Measurements from ENCODE around the gene TAB2. TPM values are rescaled to one million over a fixed set of nuclear protein-coding genes. Genes with fewer than 3 reads are reported as not detected.

Gene TAB2
- total RNA-seq, 2 donors from 2014 or later: 25.7 to 26.2 TPM

GRCh38 chr6:149289966-149290365 is 27.5 kb upstream of the TAB2 start:
- intact Hi-C loops (cut with DNase I): no loop called here
- Histone ChIP-seq H3K4me3 (no peak overlapping the region), H3K36me3 (replicated peaks in 1 of 2; ENCODE audit: insufficient read depth in 1 of 2, low read depth in 2 of 2) (no peaks in the 10 kb centered on the region), H3K27ac (no peak overlapping the region), H3K27me3 (no peaks in the 10 kb centered on the region), H3K4me1 (no peaks in the 10 kb centered on the region), H3K9me3 (no peaks in the 10 kb centered on the region)
- TF ChIP-seq POLR2A (IDR thresholded peaks at IDR 0.05) (no peak), CTCF (IDR thresholded peaks at IDR 0.05) (no peak)
- ATAC-seq: no peak
- DNase-seq: no peak
- 100% methylated on average over 1 of the region's 1 CpG for WGBS, 2 donors

- no peak overlapping the region for H3K27ac ChIP-seq
- DNase-seq (no peak), ATAC-seq (no peak)
- no peaks in the 10 kb centered on the region for H3K4me1 ChIP-seq
- TF ChIP-seq CTCF (IDR thresholded peaks at IDR 0.05): no peak
- no peak for TF ChIP-seq POLR2A (IDR thresholded peaks at IDR 0.05)
- no peak overlapping the region for H3K4me3 ChIP-seq
- WGBS, 2 donors: 97 to 100% methylated on average over 1 of the region's 1 CpG
- no peaks in the 10 kb centered on the region for H3K9me3 ChIP-seq
- no peaks in the 10 kb centered on the region for H3K36me3 ChIP-seq (replicated peaks in 1 of 2; ENCODE audit: insufficient read depth in 1 of 2, low read depth in 2 of 2)
- intact Hi-C loops (cut with DNase I): no loop called here
- no peaks in the 10 kb centered on the region for H3K27me3 ChIP-seq
These were observed 24.3 kb upstream of the TAB2 start for GRCh38 chr6:149293244-149293643.

GRCh38 chr6:149300563-149300962 is 16.9 kb upstream of the TAB2 start:
- WGBS, 2 donors: 86 to 96% methylated on average over 1 of the region's 1 CpG
- DNase-seq: no peak
- intact Hi-C loops (cut with DNase I): no loop called here
- no peaks in the 10 kb centered on the region for H3K36me3 ChIP-seq (replicated peaks in 1 of 2; ENCODE audit: insufficient read depth in 1 of 2, low read depth in 2 of 2)
- no peak for ATAC-seq
- no peaks in the 10 kb centered on the region for H3K9me3 ChIP-seq
- no peak overlapping the region for H3K27ac ChIP-seq
- H3K27me3 ChIP-seq: no peaks in the 10 kb centered on the region
- no peaks in the 10 kb centered on the region for H3K4me1 ChIP-seq
- H3K4me3 ChIP-seq: no peak overlapping the region
- TF ChIP-seq POLR2A (IDR thresholded peaks at IDR 0.05) (no peak), CTCF (IDR thresholded peaks at IDR 0.05) (no peak)

GRCh38 chr6:149302723-149303122 is 14.8 kb upstream of the TAB2 start:
- no peak for DNase-seq
- no peaks in the 10 kb centered on the region for H3K9me3 ChIP-seq
- intact Hi-C loops (cut with DNase I): no loop called here
- no peaks in the 10 kb centered on the region for H3K4me1 ChIP-seq
- H3K27ac ChIP-seq: no peak overlapping the region
- no peak for ATAC-seq
- WGBS, 2 donors: 94 to 98% methylated on average over 3 of the region's 3 CpGs
- TF ChIP-seq POLR2A (IDR thresholded peaks at IDR 0.05): no peak
- TF ChIP-seq CTCF (IDR thresholded peaks at IDR 0.05): no peak
- H3K27me3 ChIP-seq: no peaks in the 10 kb centered on the region
- no peaks in the 10 kb centered on the region for H3K36me3 ChIP-seq (replicated peaks in 1 of 2; ENCODE audit: insufficient read depth in 1 of 2, low read depth in 2 of 2)
- H3K4me3 ChIP-seq: no peak overlapping the region

GRCh38 chr6:149303468-149303867 is 14.0 kb upstream of the TAB2 start:
- intact Hi-C loops (cut with DNase I): no loop called here
- 17 to 18% methylated on average over 1 of the region's 1 CpG for WGBS, 2 donors
- DNase-seq: no peak
- Histone ChIP-seq H3K27me3 (no peaks in the 10 kb centered on the region), H3K4me3 (no peak overlapping the region), H3K27ac (no peak overlapping the region), H3K9me3 (no peaks in the 10 kb centered on the region), H3K36me3 (replicated peaks in 1 of 2; ENCODE audit: insufficient read depth in 1 of 2, low read depth in 2 of 2) (no peaks in the 10 kb centered on the region), H3K4me1 (no peaks in the 10 kb centered on the region)
- ATAC-seq: no peak
- TF ChIP-seq POLR2A (IDR thresholded peaks at IDR 0.05): no peak
- TF ChIP-seq CTCF (IDR thresholded peaks at IDR 0.05): no peak

Data from body of pancreas (tissue), 4 donors.